HG02571 (cell line): ENCODE results near the gene PRKX.
"Not testable (repeated sequence)": the region's sequence is repeated elsewhere in the genome, so short reads cannot be mapped to it uniquely, and the experiment has no call there.

ENCODE experiments used
- ATAC-seq: cut with Tn5 transposase; IDR thresholded peaks from one replicate; pipeline ENCODE4 v1.9.1; 2021; ENCODE audit warnings: mild to moderate bottlenecking, moderate library complexity; ENCODE audit not compliant: unreplicated experiment

The PRKX gene

GRCh38 chrX:3712051-3712869 lies 1.2 kb downstream of the PRKX start:
- ATAC-seq: peak; percentile 16

GRCh38 chrX:3711331-3711917 lies 2.0 kb downstream of the PRKX start:
- no peak for ATAC-seq

- ATAC-seq: not testable (repeated sequence)
Measured at GRCh38 chrX:3707673-3708274, 5.7 kb downstream of the PRKX start.

GRCh38 chrX:3706481-3706880 lies 7.0 kb downstream of the PRKX start:
- ATAC-seq: no peak

DNA sequence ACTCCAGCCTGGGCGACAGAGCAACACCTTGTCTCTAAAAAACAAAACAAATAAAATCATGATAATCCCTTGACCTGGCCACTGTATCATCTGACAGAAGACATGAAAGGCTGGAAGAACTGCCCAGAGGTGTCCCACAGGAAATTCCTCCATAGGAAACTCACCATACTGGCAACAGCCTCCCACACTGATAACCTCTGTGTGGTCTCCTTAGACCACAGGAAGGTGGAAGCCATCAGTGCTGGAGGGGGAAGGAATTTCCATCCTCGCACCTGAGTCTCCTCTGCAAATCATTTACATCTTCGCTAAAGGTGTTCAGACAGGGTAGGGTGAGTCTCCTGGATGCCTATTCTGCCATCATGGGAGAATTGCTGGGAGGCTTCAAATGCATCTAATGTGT lies 10.2 kb downstream of the PRKX start:
- ATAC-seq: not testable (repeated sequence)

DNA sequence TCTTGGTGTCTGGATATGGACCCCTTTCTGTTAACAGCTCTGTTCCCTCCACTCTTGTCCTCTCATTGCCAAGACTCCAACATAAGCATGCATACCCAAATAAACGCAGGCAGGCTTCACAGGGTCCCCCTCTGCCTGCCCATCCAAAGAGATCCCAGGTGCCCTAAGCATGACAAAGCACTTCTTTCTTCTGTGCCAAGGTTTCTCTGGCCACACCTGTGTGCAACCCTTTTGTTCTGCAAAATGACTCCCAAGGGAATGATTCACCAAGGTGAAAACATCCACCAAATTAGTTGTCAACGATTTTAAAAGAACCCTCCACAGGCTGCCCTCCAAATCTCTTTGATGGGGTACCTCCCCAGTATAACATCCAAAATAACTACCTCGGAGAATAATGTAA lies 11.4 kb downstream of the PRKX start:
- ATAC-seq: not testable (repeated sequence)

- ATAC-seq: not testable (repeated sequence)
Measured at GRCh38 chrX:3701445-3701928, 12.0 kb downstream of the PRKX start.

- peak; percentile 50 for ATAC-seq
Measured at GRCh38 chrX:3699821-3700381, 13.5 kb downstream of the PRKX start.

GRCh38 chrX:3697701-3698279 lies 15.7 kb downstream of the PRKX start:
- ATAC-seq: no peak

GRCh38 chrX:3697220-3697684 lies 16.2 kb downstream of the PRKX start:
- ATAC-seq: no peak

- no peak for ATAC-seq
Measured at GRCh38 chrX:3695536-3695935, 17.9 kb downstream of the PRKX start.

- no peak for ATAC-seq
Measured at GRCh38 chrX:3690140-3690539, 23.3 kb downstream of the PRKX start.

DNA sequence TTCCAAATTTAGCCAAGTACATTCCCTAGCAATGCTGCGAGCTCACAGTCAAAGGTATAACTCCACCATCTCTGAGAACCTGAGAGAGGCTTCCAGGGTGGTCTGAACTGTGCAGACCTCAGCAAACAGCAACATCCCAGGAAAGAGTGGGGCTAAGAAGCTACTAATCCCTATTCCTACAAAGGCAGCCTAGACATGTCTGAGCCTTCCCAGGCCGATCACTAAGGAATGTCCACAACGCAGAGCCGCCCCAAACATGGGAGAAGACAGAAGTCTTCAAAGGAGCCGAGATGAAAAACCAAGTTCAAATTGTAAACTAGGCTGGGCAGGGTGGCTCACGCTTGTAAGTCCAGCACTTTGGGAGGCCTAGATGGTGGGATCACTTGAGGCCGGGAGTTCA lies 30.2 kb downstream of the PRKX start:
- not testable (repeated sequence) for ATAC-seq

DNA sequence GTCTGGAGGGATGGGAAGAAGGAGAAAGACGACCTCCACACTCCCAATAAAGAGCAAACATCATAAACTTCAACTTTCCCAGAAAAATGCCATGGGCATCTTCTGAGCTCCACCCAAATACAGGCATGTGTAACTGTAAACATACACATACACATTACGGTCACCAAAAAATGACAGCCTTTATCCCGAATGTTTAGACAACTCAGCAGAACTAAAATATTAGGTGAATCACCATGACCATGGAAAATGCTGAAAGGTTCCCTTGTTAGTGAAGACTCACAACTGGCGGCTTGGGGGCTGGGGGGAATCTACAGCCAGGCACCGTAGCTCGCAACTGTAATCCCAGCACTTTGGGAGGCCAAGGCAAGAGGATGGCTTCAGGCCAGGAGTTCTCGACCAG lies 33.0 kb downstream of the PRKX start:
- no peak for ATAC-seq

GRCh38 chrX:3679669-3680068 lies 33.8 kb downstream of the PRKX start:
- ATAC-seq: no peak

- ATAC-seq: no peak
Measured at GRCh38 chrX:3678328-3678727, 35.1 kb downstream of the PRKX start.

DNA sequence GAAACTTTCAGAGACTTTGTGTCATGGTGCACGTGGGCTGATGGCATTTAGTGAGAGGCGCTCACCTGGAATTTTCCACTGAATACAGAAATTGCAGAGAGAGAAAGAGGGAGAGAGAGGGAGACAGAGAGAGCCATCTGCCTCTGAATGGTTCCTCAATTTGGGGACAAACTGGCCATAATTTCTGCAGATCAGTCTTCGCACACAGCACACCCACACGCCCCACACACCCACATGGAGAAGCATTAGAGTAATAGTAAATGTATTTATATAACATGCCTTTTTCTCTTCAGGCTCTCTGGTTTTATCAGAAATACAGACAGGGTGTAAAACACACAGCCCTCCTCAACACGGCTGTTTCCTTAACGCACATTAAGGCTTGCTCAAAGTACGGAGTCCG lies 38.6 kb downstream of the PRKX start:
- ATAC-seq: no peak

- ATAC-seq: no peak
Measured at GRCh38 chrX:3669841-3670475, 43.5 kb downstream of the PRKX start.

DNA sequence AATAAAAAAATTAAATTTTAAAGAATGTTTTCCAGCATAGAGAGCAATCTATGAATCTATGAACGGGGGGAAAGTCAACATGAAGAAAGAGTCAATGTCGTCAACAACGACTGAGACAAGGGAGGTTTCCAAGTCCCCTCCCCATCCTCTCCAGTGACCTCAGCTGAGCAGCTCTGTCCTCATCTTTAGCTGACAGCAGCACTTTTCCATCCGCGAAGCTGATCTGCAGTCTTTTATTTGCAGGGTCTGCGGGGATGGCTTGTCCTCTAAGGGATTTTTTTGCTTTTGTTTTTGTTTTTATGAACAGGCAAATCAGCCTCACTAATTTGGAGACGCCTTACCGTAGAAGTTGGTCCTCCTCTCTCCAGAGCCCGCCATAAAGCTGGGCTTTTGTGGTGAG lies 46.5 kb downstream of the PRKX start:
- ATAC-seq: no peak

DNA sequence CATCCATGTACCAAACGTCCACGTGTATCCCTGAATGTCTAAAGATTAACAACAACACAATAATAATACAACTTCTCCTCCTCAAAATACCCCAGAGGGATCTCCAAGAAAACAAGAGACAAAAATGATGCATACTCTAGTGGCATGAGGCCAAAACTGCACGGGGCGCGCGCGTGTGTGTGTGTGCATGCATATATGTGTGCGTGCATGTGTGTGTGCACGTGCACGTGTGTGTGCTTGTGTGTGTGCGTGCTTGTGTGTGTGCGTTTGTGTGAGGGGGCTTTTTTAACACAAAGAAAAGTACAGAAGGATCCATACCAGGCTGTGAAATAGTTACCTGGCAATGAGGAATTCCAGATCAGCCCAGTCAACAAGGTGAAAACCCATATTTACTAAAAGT lies 48.5 kb downstream of the PRKX start:
- ATAC-seq: no peak
